Esophagus muscularis mucosa (tissue), 4 donors: ENCODE results near the gene RPS21. TPM values are rescaled to one million over a fixed set of nuclear protein-coding genes. Genes with fewer than 3 reads are reported as not detected.

ENCODE experiments used
- DNase-seq: peaks from one replicate; pipeline ENCODE4 v3.0.0-alpha.2; 2017; ENCODE audit errors: extremely low spot score
- H3K27ac ChIP-seq, 4 donors: fragments of 200-600 bp; sonication (generic); replicated peaks in 1 of 4; 1 replicate in 3 of 4; 2 replicates in 1 of 4; pipeline ENCODE4 v1.5.1; 2016 to 2019; ENCODE audit warnings: mild to moderate bottlenecking in 1 of 4
- H3K27me3 ChIP-seq, 4 donors: fragments of 200-600 bp; sonication (generic); one replicate each; pipeline versions ENCODE4 v1.5.1 to v1.6.0; 2016 to 2019
- H3K36me3 ChIP-seq, 4 donors: fragments of 200-600 bp; sonication (generic); one replicate each; pipeline ENCODE4 v1.5.1; 2016 to 2019
- H3K4me1 ChIP-seq, 4 donors: fragments of 200-600 bp; sonication (generic); one replicate each; pipeline ENCODE4 v1.5.1; 2016 to 2019
- H3K4me3 ChIP-seq, 4 donors: fragments of 200-600 bp; sonication (generic); 1 replicate in 2 of 4; 2 replicates in 2 of 4; pipeline ENCODE4 v1.5.1; 2016 to 2019; ENCODE audit warnings: mild to moderate bottlenecking in 4 of 4, moderate library complexity in 1 of 4
- H3K9me3 ChIP-seq, 4 donors: fragments of 200-600 bp; sonication (generic); 1 replicate in 3 of 4; 2 replicates in 1 of 4; pipeline ENCODE4 v1.5.1; 2016 to 2019
- CTCF ChIP-seq, 3 experiments: fragments of 200-600 bp in 2 of 3; fragments of 450-650 bp in 1 of 3; sonication (generic) in 2 of 3; IDR thresholded peaks; one replicate each; pipeline ENCODE4 v1.5.1; 2017 to 2019; ENCODE audit warnings: antibody characterized with exemption in 3 of 3, mild to moderate bottlenecking in 2 of 3, moderate library complexity in 1 of 3
- EP300 ChIP-seq: sonication (generic); formaldehyde crosslinking; IDR thresholded peaks from one replicate; pipeline ENCODE4 v1.6.1; 2017; ENCODE audit warnings: antibody characterized with exemption
- POLR2A ChIP-seq: fragments of 450-650 bp; IDR thresholded peaks from one replicate; pipeline ENCODE4 v1.6.1; 2017; ENCODE audit warnings: antibody characterized with exemption, moderate library complexity, mild to moderate bottlenecking, low read depth
- POLR2AphosphoS5 ChIP-seq, 2 donors: sonication (generic); formaldehyde crosslinking; IDR thresholded peaks; one replicate each; pipeline ENCODE4 v1.6.1; 2017; ENCODE audit warnings: antibody characterized with exemption in 2 of 2
- WGBS: methylation state at CpG from one replicate; pipeline ENCODE4 v1.1.5; 2018; 5-methylcytosine and 5-hydroxymethylcytosine counted together
- intact Hi-C: fragments of 100-400 bp; cut with DNase I; formaldehyde crosslinking; loops from one replicate; pipeline ENCODE4 v1.15.1; 2023
- total RNA-seq, 4 donors: library from RNA; depleted of rRNA; stranded (reverse); fragments of >200 nt; gene quantifications; one replicate each; pipeline versions ENCODE4 v1.1.0 to v1.2.1, GENCODE V29; 2016

RPS21 gene
- total RNA-seq, 4 donors from 2014 or later = 581 to 2,787 (median 1,391) TPM

- Histone ChIP-seq H3K4me3 (peak overlapping the region; percentile 54 to 90 (median 73)), H3K36me3 (peaks cover 0 to 23% (median 9%) of the 10 kb centered on the region in 4 donors), H3K4me1 (peaks cover 32 to 53% (median 44%) of the 10 kb centered on the region in 4 donors), H3K27ac (peak overlapping the region in 3 of 4 donors; percentile 62 to 76 (median 70)), H3K27me3 (no peaks in the 10 kb centered on the region), H3K9me3 (no peaks in the 10 kb centered on the region)
- WGBS = 71% methylated on average over 8 of the region's 10 CpGs
- no peak for TF ChIP-seq POLR2A
- TF ChIP-seq EP300 = no peak
- no peak for TF ChIP-seq POLR2AphosphoS5 (IDR thresholded peaks at IDR 0.05)
- TF ChIP-seq CTCF (IDR thresholded peaks at IDR 0.05) = no peak
- no peak for DNase-seq
- intact Hi-C loops = no loop called here
Observed at GRCh38 chr20:62405981-62406513, 19.1 kb downstream of the RPS21 start.

GRCh38 chr20:62406635-62407176, 19.8 kb downstream of the RPS21 start:
- Histone ChIP-seq H3K4me3 (peak overlapping the region; percentile 54 to 90 (median 73)), H3K9me3 (no peaks in the 10 kb centered on the region), H3K36me3 (peaks cover 0 to 17% (median 7%) of the 10 kb centered on the region in 4 donors), H3K27me3 (no peaks in the 10 kb centered on the region), H3K27ac (peak overlapping the region; percentile 55 to 76 (median 66)), H3K4me1 (peaks cover 32 to 53% (median 44%) of the 10 kb centered on the region in 4 donors)
- intact Hi-C loops = no loop called here
- DNase-seq = no peak
- no peak for TF ChIP-seq POLR2AphosphoS5 (IDR thresholded peaks at IDR 0.05)
- TF ChIP-seq POLR2A = no peak
- no peak for TF ChIP-seq EP300
- no peak for TF ChIP-seq CTCF (IDR thresholded peaks at IDR 0.05)
- WGBS = no CpG with 5 or more reads among the region's 42 CpGs

- intact Hi-C loops = no loop called here
- no peaks in the 10 kb centered on the region for H3K27me3 ChIP-seq
- peak; percentile 96 for DNase-seq
- H3K27ac ChIP-seq = peak within 1 kb of the TSS; percentile 55 to 76 (median 66)
- peaks cover 32 to 53% (median 44%) of the 10 kb centered on the region in 4 donors for H3K4me1 ChIP-seq
- H3K9me3 ChIP-seq = no peaks in the 10 kb centered on the region
- peak within 1 kb of the TSS; percentile 54 to 90 (median 73) for H3K4me3 ChIP-seq
- TF ChIP-seq POLR2A = no peak
- TF ChIP-seq CTCF (IDR thresholded peaks at IDR 0.05) = peak; percentile 9 to 39 (median 27)
- peak in 1 of 2 donors; percentile 79 for TF ChIP-seq POLR2AphosphoS5 (IDR thresholded peaks at IDR 0.05)
- 10% methylated on average over 22 of the region's 73 CpGs for WGBS
- peaks cover 0 to 10% (median 4%) of the 10 kb centered on the region in 4 donors for H3K36me3 ChIP-seq
Observed at GRCh38 chr20:62407221-62407992, 20.5 kb downstream of the RPS21 start, which contains the start of gene CABLES2. Gene CABLES2, minus strand, starts transcription at chr20:62407285. Its CDS starts 9 bp downstream, at chr20:62407276.

- intact Hi-C loops = no loop called here
- Histone ChIP-seq H3K27ac (no peak overlapping the region), H3K9me3 (no peaks in the 10 kb centered on the region), H3K36me3 (peaks cover 0 to 4% (median 0%) of the 10 kb centered on the region in 4 donors), H3K4me1 (peaks cover 32 to 53% (median 44%) of the 10 kb centered on the region in 4 donors), H3K4me3 (no peak overlapping the region), H3K27me3 (no peaks in the 10 kb centered on the region)
- DNase-seq = no peak
- no peak for TF ChIP-seq CTCF (IDR thresholded peaks at IDR 0.05)
- no peak for TF ChIP-seq EP300
- no peak for TF ChIP-seq POLR2AphosphoS5 (IDR thresholded peaks at IDR 0.05)
- TF ChIP-seq POLR2A = no peak
- WGBS = 95% methylated on average over 11 of the region's 15 CpGs
Observed at GRCh38 chr20:62408055-62408454, 21.2 kb downstream of the RPS21 start.
